Breast epithelium (tissue), 3 donors: ENCODE results near the gene VDAC1.

ENCODE experiments used
- POLR2A ChIP-seq: fragments of 450-650 bp; IDR thresholded peaks from one replicate; pipeline ENCODE4 v1.6.1; 2016; ENCODE audit warnings: antibody characterized with exemption, mild to moderate bottlenecking, moderate library complexity
- POLR2AphosphoS5 ChIP-seq, 3 donors: sonication (generic); formaldehyde crosslinking; IDR thresholded peaks; one replicate each; pipeline ENCODE4 v1.6.1; 2017; ENCODE audit warnings: antibody characterized with exemption in 3 of 3
- TF ChIP-seq, protein P1 (sequence below), 3 donors: fragments of 450-650 bp; IDR thresholded peaks; one replicate each; pipeline ENCODE4 v1.5.1; 2016 to 2017; ENCODE audit warnings: antibody characterized with exemption in 3 of 3, mild to moderate bottlenecking in 3 of 3, moderate library complexity in 3 of 3

GRCh38 chr5:134018154-134018985, 13.6 kb upstream of the VDAC1 start:
- TF ChIP-seq, protein P1, sequence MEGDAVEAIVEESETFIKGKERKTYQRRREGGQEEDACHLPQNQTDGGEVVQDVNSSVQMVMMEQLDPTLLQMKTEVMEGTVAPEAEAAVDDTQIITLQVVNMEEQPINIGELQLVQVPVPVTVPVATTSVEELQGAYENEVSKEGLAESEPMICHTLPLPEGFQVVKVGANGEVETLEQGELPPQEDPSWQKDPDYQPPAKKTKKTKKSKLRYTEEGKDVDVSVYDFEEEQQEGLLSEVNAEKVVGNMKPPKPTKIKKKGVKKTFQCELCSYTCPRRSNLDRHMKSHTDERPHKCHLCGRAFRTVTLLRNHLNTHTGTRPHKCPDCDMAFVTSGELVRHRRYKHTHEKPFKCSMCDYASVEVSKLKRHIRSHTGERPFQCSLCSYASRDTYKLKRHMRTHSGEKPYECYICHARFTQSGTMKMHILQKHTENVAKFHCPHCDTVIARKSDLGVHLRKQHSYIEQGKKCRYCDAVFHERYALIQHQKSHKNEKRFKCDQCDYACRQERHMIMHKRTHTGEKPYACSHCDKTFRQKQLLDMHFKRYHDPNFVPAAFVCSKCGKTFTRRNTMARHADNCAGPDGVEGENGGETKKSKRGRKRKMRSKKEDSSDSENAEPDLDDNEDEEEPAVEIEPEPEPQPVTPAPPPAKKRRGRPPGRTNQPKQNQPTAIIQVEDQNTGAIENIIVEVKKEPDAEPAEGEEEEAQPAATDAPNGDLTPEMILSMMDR (IDR thresholded peaks at IDR 0.05): no peak
- TF ChIP-seq POLR2A (no peak), POLR2AphosphoS5 (IDR thresholded peaks at IDR 0.05) (no peak)
